GM12801 (cell line): ENCODE data around the gene RASAL1.

Source experiments
- TF ChIP-seq, protein P1 (sequence below): IDR thresholded peaks from one replicate; pipeline ENCODE4 v1.5.1; 2011; ENCODE audit warnings: control low read depth; ENCODE audit not compliant: insufficient read length; ENCODE audit errors: extremely low read depth

Gene RASAL1

DNA sequence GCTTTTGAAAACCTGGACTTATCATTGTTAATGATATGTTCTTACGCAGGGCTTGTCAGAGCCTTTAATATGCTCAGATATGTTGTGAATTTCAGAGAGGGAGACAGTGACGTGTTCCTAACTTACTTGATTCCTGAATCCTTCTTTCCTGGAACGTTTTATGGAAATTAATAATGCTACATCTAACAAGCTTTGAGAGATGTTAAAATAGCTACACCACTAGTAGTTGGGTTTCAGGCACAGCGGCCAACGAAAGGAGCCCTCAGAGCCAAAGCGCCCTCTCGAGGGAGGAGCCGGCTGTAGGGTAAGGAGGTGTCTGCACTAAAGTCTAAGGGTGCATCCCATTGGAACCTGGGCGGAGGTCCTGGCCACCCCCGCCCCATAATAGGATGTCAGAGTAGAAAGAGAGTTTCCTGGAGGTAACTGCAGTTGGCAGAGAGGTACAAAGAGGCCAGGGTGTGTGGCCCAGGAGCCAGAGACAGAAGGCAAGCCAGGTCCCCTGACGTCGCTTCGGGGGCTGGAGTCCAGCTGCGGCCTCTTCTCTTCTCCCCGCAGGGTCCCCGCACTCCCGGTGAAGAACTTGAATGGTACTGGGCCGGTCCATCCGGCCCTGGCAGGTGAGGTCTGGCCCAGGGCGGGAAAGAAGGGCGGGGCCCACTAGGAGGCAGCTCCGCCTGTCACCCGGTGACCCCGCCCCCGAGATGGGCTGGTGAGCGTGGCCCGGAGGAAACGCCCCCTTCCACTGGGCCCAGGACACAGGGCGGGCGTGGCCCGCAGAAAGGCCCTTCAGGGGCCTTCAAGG, 42.8 kb downstream of the RASAL1 start:
- TF ChIP-seq, protein P1, sequence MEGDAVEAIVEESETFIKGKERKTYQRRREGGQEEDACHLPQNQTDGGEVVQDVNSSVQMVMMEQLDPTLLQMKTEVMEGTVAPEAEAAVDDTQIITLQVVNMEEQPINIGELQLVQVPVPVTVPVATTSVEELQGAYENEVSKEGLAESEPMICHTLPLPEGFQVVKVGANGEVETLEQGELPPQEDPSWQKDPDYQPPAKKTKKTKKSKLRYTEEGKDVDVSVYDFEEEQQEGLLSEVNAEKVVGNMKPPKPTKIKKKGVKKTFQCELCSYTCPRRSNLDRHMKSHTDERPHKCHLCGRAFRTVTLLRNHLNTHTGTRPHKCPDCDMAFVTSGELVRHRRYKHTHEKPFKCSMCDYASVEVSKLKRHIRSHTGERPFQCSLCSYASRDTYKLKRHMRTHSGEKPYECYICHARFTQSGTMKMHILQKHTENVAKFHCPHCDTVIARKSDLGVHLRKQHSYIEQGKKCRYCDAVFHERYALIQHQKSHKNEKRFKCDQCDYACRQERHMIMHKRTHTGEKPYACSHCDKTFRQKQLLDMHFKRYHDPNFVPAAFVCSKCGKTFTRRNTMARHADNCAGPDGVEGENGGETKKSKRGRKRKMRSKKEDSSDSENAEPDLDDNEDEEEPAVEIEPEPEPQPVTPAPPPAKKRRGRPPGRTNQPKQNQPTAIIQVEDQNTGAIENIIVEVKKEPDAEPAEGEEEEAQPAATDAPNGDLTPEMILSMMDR: no peak

DNA sequence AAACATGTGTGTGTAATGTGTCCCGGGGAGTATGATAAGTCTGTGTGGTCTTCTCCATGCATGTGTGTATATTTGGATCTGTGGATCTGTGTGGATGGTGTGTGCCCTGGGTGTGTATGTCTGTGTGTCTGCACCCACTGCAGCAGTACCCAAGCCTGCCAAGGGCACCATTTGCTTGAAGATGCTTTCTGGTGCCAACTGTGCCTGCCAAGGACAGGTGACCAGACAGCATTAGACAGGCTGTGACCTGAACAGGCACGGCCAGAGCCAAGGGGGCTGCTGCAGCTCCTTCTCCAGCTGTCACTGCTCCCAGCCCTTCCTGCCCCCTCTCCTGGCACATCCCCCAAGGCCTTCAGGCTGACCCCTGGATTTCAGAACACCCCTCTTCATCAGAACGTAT, 44.1 kb downstream of the RASAL1 start:
- TF ChIP-seq, protein P1: no peak

DNA sequence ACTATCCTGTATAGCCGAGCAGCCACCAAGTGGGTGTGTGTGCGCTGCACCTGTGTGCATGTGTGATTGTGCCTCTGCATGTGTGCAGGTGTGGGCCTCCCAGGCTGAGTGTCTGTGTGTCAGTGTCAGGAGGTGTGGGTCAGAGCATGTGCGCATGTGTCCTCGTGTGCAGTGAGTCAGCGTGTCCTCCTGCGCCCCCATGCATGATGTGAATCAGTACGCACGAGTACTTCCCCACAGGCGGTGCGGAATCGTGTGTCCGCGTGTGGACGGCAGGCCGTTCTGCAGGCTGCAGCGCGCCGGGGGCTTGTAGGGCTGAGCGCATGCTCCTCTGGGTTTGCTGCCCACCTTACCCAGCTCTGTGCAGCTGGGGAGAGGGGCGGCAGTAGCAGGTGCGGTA, 44.8 kb downstream of the RASAL1 start:
- TF ChIP-seq, protein P1: no peak

DNA sequence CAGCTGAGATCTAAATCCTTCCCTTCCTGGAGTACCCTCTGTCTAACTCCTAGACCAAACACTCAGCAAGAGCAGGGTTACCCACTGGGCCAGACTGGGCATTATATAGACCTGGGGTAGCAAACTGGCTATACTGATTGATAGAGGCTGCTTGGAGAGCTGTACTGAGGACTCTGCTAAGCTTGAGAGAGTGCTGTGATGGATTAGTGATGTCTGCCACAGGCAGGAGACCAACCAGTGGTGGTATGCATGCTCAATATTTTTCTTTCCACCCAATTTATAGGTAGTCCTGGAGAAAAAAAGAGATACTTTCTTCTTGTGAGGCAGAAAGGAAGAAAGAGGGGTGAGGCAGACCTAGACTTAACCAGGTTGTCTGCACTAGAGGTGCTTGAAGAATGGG, 45.7 kb downstream of the RASAL1 start:
- TF ChIP-seq, protein P1: no peak

DNA sequence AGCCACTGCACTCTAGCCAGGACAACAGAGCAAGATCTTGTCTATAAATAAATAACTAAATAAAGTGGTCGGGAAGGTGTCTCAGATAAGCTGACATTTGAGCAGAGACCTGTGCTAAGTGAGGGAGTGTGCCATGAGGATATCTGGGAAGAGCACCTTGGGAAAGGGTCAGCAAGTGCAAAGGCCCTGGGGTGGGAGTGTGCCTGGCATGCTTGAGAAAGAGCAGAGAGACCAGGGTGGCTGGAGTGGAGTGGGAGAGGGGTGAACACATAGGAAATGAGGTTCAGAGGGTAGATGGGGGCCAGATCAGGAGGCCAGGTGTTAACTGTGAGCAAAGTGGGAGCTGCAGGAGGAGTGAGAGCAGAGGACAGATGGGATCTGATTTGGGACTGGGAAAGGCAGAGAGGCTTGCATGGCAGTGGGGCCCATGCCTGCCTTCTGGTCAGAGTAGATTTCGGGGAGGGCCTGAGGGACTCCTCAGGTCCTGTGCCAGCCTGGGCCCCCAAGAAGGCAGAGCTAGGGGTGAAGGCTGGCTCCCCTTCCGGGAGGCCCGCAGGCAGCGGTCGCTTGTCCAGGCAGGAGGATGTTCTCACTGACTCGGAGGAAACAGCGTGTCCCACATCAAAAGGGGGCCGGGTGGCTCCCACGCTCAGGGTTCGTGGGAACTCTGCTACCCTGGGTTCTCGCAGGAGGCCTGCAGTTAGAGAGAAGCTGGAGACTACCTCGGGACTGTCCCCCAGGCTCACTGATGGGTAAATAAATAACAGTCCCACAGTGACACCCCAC, 46.4 kb downstream of the RASAL1 start:
- TF ChIP-seq, protein P1: no peak

DNA sequence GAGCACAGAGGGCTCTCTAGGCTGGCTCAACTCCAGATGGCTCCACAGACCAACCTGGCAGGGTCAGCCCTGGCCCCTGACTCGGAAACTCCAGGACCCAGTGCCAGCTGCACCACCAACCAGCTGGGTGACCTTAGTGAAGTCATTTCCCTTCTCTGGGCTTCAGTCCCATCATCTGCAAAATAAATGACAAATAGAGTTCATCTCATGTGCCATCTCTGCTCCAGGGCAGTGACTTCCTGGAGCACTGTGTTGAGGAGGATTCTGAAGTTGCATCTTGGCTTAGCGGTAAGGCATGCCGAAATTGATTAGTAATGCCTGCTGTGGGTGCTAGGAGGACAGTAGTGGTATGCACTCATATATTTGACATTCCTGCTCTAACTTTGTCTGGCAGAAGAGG, 47.5 kb downstream of the RASAL1 start:
- TF ChIP-seq, protein P1: no peak

DNA sequence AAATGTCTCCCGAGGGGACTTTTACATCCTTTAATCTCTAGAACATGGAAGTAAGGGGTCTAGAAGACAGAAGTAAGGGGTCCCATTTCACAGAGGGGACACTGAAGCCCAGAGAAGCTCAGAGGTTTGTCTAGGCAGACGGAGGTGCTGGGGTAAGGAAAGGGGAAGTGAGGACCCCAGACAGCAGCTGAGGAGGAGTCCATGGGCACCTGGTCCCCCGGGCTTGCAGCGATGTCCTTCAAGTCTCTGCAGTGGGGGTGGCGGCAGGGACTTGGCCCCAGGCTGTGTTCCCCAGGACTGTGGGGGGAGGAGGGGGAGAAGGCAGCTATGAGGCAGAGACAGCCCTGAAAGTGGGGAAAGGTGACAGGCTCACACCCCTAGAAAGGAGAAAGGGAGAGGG, 48.4 kb downstream of the RASAL1 start:
- TF ChIP-seq, protein P1: no peak
